GM12891 (cell line): ENCODE results near the gene DOCK4.

Source experiments
- POLR2A ChIP-seq: IDR thresholded peaks from 2 replicates; pipeline ENCODE4 v1.6.1; 2011; ENCODE audit warnings: low read depth, low read length, control low read depth
- TAF1 ChIP-seq: IDR thresholded peaks from 2 replicates; pipeline ENCODE4 v1.6.1; 2011; ENCODE audit warnings: low read depth, low read length, control low read depth

- TF ChIP-seq POLR2A (no peak), TAF1 (no peak)
Observed at GRCh38 chr7:111992601-111993000, 213.6 kb downstream of the DOCK4 start.
